HG03025 (cell line): ENCODE results near the gene KLHL40.

Experiments
- ATAC-seq: cut with Tn5 transposase; IDR thresholded peaks from one replicate; pipeline ENCODE4 v1.9.1; 2021; ENCODE audit warnings: mild to moderate bottlenecking, moderate library complexity; ENCODE audit not compliant: unreplicated experiment, low FRiP score

Gene KLHL40

GRCh38 chr3:42701371-42702065 is 16.2 kb downstream of the KLHL40 start:
- no peak for ATAC-seq

GRCh38 chr3:42702066-42702951 is 17.0 kb downstream of the KLHL40 start, which contains the start of gene HHATL:
HHATL (minus strand) TSS chr3:42702798; CDS start chr3:42700826, 1,972 bp downstream.
- no peak for ATAC-seq

GRCh38 chr3:42702982-42703694 is 17.8 kb downstream of the KLHL40 start:
- no peak for ATAC-seq

- ATAC-seq: no peak
Measured at GRCh38 chr3:42703695-42704025, 18.3 kb downstream of the KLHL40 start.

GRCh38 chr3:42704136-42704841 is 19.0 kb downstream of the KLHL40 start:
- ATAC-seq: no peak

GRCh38 chr3:42705058-42705767 is 19.9 kb downstream of the KLHL40 start:
- no peak for ATAC-seq

GRCh38 chr3:42705962-42706585 is 20.7 kb downstream of the KLHL40 start:
- no peak for ATAC-seq

- no peak for ATAC-seq
Measured at GRCh38 chr3:42706721-42707619, 21.6 kb downstream of the KLHL40 start.

GRCh38 chr3:42707620-42708355 is 22.5 kb downstream of the KLHL40 start:
- ATAC-seq: no peak

GRCh38 chr3:42708611-42709151 is 23.3 kb downstream of the KLHL40 start:
- no peak for ATAC-seq

- ATAC-seq: no peak
Measured at GRCh38 chr3:42709621-42710020, 24.3 kb downstream of the KLHL40 start.

- no peak for ATAC-seq
Measured at GRCh38 chr3:42710323-42711021, 25.1 kb downstream of the KLHL40 start.

GRCh38 chr3:42711491-42712343 is 26.4 kb downstream of the KLHL40 start:
- no peak for ATAC-seq

- no peak for ATAC-seq
Measured at GRCh38 chr3:42712344-42712648, 27.0 kb downstream of the KLHL40 start.

- ATAC-seq: no peak
Measured at GRCh38 chr3:42712688-42713372, 27.5 kb downstream of the KLHL40 start.

GRCh38 chr3:42713747-42714146 is 28.4 kb downstream of the KLHL40 start:
- no peak for ATAC-seq
